G401.6 (cell line): Measurements from ENCODE around the gene ABCC3.

Experiments used
- FAIRE-seq: peaks from 2 replicates; lab custom pipeline; 2012; peaks lifted over from hg19 to GRCh38; lab: Jason Lieb, UNC

The ABCC3 gene

DNA sequence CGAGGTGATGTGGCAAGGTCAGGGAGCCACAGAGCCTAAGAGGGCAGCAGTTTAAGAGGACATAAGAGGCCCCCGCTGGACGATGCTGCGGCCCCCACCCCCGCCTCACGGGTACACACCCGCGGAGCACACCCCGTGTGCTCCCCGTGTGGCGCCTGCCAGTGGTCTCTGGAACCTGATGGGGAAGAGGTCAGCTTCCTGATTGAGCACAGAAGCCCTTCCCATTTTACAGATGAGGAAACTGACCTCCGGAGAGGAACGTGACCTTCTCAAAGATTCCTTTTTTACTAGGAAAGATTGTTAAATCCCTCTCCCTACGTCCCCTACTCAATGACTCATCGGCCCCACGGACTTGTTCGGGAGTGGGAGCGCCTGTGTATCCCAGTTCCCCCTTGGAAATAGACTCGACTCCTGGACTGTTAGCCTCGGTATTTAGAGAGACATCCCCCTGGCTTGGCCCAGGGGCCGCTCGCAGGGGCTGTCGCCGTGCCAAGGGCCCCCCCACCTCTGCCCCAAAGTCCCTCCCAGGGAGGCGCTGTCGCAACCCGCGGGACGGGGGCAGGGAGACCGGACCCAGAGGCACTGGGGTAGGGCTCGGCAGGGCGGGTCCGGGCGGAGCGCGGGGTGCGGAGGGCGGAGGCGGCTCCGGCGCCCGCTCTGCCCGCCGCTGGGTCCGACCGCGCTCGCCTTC is at the start of gene ABCC3:
TSS of gene ABCC3 (plus strand) at position 658 of the 691 bp plus-strand sequence. CDS start 56 bp downstream, outside the sequence.
- no peak for FAIRE-seq

GRCh38 chr17:50585346-50585745 is 49.3 kb upstream of the ABCC3 start:
- no peak for FAIRE-seq

- FAIRE-seq: no peak
Observed at GRCh38 chr17:50585891-50586290, 48.8 kb upstream of the ABCC3 start.

DNA sequence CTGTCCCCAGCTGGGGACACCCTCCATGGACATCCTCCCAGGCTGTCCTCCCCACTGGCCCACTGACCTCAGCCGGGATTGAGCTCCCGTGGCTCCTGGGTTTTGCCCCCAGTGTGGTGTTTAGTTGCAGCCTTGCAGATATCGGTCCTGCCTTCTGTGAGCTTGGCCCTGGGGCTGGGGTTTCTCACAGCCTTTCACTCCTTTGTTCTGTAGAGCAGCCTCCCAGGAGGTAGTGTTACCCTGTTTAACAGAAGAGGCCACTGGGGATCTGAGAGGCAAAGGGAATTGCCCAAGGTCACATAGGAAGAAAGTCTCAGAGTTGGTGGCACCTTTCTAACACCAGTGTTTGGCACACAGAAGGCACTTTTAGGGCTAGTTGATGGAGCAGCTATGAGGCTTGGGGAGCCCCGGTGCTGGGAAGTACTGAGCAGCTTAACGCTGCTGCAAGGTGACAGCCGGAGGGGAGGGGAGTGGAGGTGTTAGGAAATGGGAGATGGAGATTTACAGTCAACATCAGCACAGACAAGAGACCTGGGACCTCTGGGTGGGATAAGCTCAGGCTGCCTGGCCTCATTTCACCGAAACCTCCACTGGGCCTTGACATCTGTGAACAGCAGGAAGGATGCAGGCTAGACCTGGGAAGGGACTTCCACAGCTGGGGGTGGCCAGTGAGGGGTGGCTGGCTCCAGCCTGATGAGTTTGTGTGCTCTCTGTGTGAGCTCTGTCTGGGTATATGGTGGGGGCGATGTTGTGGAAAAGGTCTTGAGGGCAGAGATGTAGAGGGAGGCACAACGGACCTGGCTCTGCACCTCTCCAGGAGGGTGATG is 48.0 kb upstream of the ABCC3 start:
- no peak for FAIRE-seq

DNA sequence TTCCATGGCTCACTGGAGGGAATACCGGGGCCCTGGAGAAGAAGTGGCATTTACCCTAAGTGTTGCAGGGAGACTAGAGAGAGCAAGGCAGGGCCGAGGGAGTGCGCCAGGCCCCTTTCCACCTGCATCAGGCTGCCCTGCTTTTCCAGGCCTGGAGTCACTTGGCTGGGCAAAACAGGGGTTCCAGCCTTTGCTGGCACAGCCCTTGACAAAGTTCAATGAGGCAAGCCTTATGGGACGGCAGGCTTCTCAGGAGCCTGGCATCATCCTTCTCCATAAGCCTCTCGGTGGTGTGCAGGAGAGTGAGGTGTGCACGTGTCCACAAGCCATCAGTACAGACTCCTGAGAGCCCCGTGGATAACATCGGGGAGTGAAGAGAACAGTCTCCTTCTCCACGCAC is 47.1 kb upstream of the ABCC3 start:
- no peak for FAIRE-seq

DNA sequence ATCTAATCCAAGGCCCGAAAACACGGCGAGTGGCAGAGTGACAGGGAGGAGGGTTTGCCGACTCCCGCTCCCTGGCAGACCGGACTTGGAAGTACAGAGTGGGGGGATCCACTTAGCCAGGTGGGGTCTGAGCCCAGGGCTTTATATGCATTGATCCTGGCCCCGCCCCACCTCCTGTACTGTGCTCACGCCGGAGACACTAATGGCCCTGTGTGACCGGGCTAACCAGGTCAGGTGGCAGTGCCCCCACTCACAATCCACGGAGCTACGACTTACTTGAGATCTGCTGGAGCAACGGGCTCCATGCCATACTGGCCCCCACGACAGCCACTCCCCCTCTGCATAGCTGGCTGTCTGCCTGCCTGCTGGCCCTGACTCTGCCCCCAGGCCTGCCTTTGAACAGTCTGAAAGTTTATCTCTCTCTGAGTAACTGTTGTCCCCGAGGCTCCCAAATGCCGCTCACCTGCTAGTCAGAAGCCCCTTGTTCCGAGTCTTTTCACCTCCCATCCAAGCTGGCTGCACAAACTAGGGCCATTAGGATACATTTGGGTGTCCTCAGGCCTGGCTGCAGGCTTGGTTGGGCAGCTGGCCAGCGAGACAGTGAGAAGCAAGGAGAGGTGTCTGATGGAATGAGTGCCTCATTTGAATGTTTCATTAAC is 46.2 kb upstream of the ABCC3 start:
- FAIRE-seq: no peak

- FAIRE-seq: no peak
Observed at GRCh38 chr17:50589095-50589705, 45.5 kb upstream of the ABCC3 start.

DNA sequence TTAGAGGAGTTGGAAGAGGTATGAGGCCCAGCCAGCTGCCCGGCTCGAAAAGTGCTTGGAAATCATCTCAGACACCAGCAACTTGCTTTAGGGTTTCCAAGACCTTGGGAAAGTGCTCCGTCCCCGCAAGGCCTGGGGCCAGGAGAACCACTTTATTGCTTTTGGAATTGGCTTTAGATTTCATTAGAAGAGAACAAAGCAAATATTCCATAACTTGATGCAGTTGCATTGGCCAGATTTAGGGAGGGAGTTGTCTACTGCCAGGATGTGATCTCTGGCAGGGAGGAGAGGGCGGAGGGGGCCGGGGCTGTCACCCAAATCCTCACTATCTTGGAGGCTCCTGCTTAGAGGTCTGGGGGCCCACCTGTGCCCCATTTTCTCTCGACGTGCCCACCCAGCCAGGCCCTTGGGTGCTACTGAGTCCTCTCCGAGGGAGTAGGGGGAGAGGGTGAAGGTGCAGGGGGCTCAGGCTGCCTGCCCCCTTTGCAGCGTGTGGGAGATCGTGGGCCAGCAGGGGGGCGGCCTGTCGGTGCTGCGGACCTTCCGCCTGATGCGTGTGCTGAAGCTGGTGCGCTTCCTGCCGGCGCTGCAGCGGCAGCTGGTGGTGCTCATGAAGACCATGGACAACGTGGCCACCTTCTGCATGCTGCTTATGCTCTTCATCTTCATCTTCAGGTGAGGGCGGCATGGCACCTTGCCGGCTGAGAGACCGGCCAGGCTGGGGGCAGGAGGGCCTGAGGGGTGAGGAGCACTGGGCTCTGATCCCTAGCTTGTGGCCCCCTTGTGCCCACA is 43.5 kb upstream of the ABCC3 start:
- FAIRE-seq: no peak

GRCh38 chr17:50593321-50593720 is 41.4 kb upstream of the ABCC3 start:
- no peak for FAIRE-seq

DNA sequence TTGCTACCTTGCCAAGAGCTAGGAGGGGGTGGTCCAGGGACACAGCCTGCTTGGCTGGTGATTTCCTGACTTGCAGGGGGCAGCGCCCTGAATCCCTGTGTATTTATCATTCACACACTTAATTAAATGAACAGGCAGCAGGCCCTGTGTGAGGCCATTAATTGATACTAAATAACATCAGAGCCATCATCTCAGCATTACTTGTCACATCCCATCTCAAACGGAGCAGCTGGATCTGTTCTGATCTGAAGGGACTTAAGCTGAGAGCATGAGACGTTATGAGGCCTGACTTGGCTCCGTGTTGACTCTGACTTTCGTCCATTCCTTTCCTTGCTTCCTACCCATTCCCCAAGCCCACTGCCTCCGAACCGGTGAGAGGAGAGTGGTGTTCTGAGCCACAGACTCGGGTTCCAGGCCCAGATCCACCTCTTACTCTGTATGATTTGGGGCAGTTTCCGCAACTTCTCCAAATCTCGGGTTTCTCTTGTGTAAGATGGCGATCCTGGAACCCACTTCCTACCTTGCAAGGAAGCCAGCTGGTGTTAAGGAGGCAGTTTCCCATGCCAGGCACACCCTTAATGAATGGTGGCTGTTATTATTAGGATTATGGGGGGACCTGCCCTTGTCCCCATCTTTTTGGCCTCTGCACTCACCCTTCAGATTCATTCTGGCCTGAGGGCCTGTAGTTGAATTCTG is 40.4 kb upstream of the ABCC3 start:
- no peak for FAIRE-seq

GRCh38 chr17:50594892-50595291 is 39.8 kb upstream of the ABCC3 start:
- FAIRE-seq: no peak

DNA sequence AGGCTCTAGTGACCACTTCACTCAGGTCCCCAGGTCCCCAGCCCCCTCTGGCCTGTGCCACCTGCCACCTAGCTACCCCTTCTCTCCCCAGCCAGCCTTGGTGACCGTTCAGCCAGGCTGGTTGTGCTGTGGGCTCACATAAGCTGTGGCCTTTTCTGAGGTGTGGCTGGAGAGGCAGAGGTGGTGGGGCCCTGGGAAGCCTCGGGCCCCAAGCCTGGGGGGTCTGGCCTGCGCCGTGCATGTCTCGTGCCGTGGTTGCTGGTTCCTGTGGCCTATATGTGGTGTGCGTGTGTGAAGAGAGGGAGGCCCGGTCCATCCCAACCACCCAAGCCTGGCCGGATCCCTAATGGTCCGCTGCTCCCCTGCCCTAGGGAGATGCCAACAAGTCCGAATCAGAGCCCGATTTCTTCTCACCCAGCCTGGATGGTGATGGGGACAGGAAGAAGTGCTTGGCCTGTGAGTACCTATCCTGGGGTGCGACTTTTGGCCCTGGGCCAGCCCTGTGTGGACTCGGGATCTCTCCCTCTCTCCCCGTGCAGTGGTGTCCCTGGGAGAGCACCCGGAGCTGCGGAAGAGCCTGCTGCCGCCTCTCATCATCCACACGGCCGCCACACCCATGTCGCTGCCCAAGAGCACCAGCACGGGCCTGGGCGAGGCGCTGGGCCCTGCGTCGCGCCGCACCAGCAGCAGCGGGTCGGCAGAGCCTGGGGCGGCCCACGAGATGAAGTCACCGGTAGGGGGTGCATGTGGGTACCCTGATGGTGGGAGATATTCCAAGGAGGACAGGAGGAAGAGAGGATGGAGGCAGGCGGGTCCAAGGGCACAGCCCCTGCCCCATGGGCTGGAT is 38.3 kb upstream of the ABCC3 start:
- FAIRE-seq: no peak

DNA sequence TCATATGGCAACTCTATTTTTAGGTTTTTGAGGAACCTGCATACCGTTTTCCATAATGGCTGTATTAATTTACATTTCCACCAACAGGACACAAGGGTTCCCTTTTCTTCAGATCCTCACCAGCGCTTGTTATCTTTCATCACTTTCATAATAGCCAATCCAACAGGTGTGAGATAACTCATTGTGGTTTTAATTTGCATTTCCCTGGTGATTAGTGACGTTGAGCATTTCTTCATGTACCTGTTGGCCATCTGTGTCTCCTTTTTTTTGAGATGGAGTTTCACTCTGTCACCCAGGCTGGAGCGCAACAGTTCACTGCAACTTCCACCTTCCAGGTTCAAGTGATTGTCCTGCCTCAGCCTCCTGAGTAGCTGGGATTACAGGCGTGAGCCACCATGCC is 36.2 kb upstream of the ABCC3 start:
- FAIRE-seq: no peak

DNA sequence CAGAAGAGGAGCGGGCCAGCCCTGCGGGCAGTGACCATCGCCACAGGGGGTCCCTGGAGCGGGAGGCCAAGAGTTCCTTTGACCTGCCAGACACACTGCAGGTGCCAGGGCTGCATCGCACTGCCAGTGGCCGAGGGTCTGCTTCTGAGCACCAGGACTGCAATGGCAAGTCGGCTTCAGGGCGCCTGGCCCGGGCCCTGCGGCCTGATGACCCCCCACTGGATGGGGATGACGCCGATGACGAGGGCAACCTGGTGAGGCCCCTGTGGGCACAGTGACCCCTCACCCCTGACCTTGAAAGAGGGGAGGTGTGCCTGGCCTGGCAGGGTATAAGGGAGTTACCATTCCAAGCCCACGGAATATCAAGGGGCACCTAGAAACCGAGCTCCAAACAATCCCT is 35.1 kb upstream of the ABCC3 start:
- FAIRE-seq: no peak

DNA sequence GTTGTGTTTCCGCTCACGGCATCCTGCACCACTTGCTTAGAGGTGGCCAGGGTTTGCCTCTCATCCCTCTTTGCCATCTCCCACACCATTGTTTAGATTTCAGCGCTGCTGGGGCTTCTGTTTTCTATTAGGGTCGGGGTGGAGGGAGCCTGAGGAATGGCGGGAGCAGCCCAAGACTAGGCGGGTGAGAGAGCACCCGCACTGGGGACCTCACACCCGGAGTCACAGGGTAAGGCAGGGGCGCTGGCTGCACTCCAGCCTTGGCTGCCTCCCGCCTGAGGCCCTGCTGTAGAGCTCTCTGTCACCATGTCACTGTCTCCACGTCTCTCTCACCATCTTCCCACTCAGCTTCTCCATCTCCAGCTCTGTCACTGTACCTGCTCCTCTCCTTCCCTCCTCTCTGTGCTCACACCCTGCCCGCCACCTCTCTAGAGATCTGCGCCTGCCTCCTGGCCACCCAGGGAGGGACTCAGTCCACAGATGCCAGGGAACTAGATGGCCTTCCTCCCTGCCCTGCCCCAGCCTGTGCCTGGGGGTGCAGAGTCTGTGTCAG is 32.8 kb upstream of the ABCC3 start:
- FAIRE-seq: no peak

DNA sequence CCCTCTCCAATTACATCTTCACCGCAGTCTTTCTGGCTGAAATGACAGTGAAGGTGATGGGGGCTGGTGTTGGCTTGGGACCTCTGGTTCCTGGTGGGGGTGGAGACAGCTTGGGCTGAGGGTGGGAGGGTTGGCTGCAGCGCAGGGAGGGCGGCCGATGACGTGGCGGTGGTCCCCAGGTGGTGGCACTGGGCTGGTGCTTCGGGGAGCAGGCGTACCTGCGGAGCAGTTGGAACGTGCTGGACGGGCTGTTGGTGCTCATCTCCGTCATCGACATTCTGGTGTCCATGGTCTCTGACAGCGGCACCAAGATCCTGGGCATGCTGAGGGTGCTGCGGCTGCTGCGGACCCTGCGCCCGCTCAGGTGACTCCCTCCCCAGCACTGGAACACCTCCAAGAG is 31.8 kb upstream of the ABCC3 start:
- no peak for FAIRE-seq

DNA sequence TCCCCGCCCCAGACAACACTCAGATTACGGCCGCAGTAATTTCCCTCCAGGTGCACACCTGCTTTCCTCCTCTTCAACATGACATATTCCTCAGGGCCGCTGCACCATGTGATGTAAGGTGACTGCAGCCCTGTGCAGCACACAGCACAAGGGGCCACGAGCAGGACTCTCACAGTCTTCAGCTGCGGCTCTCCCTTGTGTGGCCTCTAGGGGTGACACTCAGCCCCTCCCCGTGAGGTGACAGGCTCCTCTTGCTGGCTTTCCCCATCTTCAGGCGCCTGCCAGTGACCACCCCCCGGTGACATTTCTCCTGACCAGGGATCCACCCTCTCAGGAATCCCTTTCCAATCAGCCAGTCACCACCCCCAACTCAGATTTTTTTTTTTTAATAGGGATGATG is 31.3 kb upstream of the ABCC3 start:
- FAIRE-seq: no peak

GRCh38 chr17:50604513-50604912 is 30.2 kb upstream of the ABCC3 start:
- no peak for FAIRE-seq

DNA sequence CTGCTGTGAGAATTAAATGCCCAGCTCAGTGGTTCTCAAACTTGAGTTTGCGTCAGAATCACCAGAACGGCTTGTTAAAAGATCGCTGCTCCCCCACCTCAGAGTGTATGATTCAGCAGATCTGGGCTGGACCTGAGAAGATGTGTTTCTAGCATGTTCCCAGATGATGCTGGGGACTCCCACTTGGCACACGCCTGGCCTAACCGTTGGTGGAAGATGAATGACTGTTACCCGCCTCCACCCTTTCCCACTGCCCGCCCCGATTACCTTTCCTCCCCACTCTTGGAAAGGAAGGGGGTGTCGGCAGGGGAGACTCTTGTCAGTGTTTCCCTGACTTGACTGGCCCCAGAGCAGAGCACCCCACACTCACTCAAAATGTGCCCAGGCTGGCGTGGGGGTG is 29.3 kb upstream of the ABCC3 start:
- FAIRE-seq: no peak

GRCh38 chr17:50607522-50608175 is 27.0 kb upstream of the ABCC3 start:
- FAIRE-seq: no peak
